Activated CD4-positive, alpha-beta T cell treated with anti-CD3 and anti-CD28 coated beads for 36 hours (primary cell): ENCODE results near the gene P2RX4. TPM values are rescaled to one million over a fixed set of nuclear protein-coding genes. Genes with fewer than 3 reads are reported as not detected.
"Not testable (repeated sequence)": the region's sequence is repeated elsewhere in the genome, so short reads cannot be mapped to it uniquely, and the experiment has no call there.

ENCODE experiments used
- ATAC-seq: fragments of 200-7000 bp; cut with Tn5 transposase; one replicate; pipeline ENCODE4 v1.10.0; 2021; ENCODE audit warnings: mild to moderate bottlenecking, moderate library complexity
- CTCF ChIA-PET: fragments of 350-600 bp; sonication (Branson Sonifier 250); formaldehyde crosslinking; loops from one replicate; lab custom pipeline; 2021; ENCODE audit warnings: antibody characterized with exemption; lab: Charles Lee
- POLR2A ChIA-PET: fragments of 350-600 bp; sonication (Branson Sonifier 250); formaldehyde crosslinking; loops from one replicate; lab custom pipeline; 2021; ENCODE audit warnings: antibody characterized with exemption, inconsistent platforms; lab: Charles Lee
- DNase-seq: peaks from one replicate; pipeline ENCODE4 v3.0.0-alpha.2; 2020
- H3K27ac Mint-ChIP-seq: one replicate; pipeline ENCODE4 v1.8.0; 2021; ENCODE audit warnings: mixed read lengths
- H3K27me3 Mint-ChIP-seq: one replicate; pipeline ENCODE4 v1.8.0; 2021; ENCODE audit warnings: mixed read lengths
- H3K36me3 Mint-ChIP-seq: one replicate; pipeline ENCODE4 v1.8.0; 2021; ENCODE audit warnings: low read depth, mixed read lengths
- H3K4me1 Mint-ChIP-seq: one replicate; pipeline ENCODE4 v1.8.0; 2021; ENCODE audit warnings: mixed read lengths
- H3K4me3 Mint-ChIP-seq: one replicate; pipeline ENCODE4 v1.8.0; 2021; ENCODE audit warnings: mild to moderate bottlenecking, moderate library complexity, mixed read lengths
- H3K9me3 Mint-ChIP-seq: one replicate; pipeline ENCODE4 v1.8.0; 2021; ENCODE audit warnings: low read depth, mixed read lengths
- intact Hi-C, 2 experiments: fragments of 100-400 bp; cut with DNase I in 1 of 2; cut with micrococcal nuclease in 1 of 2; formaldehyde crosslinking; loops; one replicate each; pipeline versions ENCODE4 v1.14.2 to v1.15.1; 2022 to 2024; cut with DNase I, micrococcal nuclease
- total RNA-seq, 2 experiments: library from RNA; stranded (reverse); gene quantifications; one replicate each; pipeline ENCODE4 v1.2.3, GENCODE V29; 2021

The P2RX4 gene
- total RNA-seq, 2 experiments from 2014 or later, result 21.2 to 21.6 TPM

DNA sequence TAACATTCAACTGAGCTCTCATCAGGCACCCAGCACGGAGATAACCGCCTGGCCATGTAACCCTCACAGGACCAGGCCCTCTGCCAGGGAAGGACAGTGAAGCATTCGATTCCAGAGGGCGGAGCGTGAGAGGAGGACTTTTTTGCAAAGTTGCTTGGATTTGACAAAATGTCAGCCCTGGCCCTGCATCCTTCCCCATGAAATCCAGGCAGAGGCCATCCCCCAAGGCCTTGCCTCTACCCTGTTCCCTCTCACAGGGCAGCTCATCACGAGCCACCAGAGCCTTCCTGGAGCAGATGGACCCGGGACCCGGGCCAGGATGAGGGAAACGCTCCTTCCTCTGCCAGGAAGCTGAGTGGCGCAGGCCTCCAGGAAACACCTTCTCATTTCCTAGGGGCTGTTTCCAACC is 69.6 kb downstream of the P2RX4 start:
- intact Hi-C loops, result no loop called here
- Mint-ChIP-seq H3K36me3 (peaks cover 20% of the 10 kb centered on the region), H3K9me3 (no peaks in the 10 kb centered on the region), H3K27me3 (no peaks in the 10 kb centered on the region), H3K4me1 (peaks cover 11% of the 10 kb centered on the region), H3K27ac (no peak overlapping the region), H3K4me3 (no peak overlapping the region)
- ATAC-seq, result no peak
- DNase-seq, result no peak
- POLR2A ChIA-PET, result interaction anchor here (0.7 kb wide), 1 partner anchor 10 kb away, joined by 3 read pairs; no protein-coding TSS in a partner anchor
- CTCF ChIA-PET, result interaction anchor here (0.6 to 0.7 kb wide), 2 partner anchors 22 to 32 kb away, joined by 3 read pairs; no protein-coding TSS in a partner anchor

DNA sequence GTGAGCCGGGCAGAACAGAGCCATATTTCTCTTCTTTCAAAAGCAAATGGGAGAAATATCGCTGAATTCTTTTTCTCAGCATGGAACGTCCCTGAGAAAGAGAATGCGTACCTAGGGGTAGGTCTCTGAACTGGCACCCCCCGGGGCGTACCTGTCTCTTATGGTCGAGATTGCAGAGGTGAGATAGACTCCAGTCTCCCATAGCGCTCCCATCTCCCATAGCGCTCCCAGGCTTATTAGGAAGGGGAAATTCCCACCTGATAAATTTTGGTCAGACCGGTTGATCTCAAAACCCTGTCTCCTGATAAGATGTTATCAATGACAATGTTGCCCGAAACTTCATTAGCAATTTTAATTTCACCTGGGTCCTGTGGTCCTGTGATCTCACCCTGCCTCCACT is 70.6 kb downstream of the P2RX4 start:
- H3K27ac Mint-ChIP-seq, H3K27me3 Mint-ChIP-seq, H3K9me3 Mint-ChIP-seq, H3K4me3 Mint-ChIP-seq, POLR2A ChIA-PET, DNase-seq, intact Hi-C loops, CTCF ChIA-PET, ATAC-seq: not testable (repeated sequence)
- H3K36me3 Mint-ChIP-seq, result peaks cover 16% of the 10 kb centered on the region
- H3K4me1 Mint-ChIP-seq, result peaks cover 11% of the 10 kb centered on the region

DNA sequence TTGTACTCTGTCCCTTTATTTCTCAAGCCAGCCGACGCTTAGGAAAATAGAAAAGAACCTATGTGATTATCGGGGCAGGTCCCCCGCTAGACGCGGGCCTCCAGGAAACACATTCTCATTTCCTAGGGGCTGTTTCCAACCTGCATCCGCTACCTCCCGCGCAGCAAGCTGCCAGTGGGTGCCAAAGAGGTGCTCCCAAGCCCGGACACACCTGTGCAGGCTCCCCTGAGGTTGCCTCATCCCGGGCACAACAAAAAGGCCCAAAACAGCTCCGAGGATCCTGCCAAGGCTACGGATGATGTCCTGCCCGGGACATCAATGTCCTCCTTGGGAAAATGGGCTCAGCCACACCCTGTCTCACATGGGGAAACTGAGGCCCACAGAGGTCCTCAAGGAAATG is 71.2 kb downstream of the P2RX4 start:
- intact Hi-C loops, result not testable (repeated sequence)
- H3K36me3 Mint-ChIP-seq, result peaks cover 17% of the 10 kb centered on the region

DNA sequence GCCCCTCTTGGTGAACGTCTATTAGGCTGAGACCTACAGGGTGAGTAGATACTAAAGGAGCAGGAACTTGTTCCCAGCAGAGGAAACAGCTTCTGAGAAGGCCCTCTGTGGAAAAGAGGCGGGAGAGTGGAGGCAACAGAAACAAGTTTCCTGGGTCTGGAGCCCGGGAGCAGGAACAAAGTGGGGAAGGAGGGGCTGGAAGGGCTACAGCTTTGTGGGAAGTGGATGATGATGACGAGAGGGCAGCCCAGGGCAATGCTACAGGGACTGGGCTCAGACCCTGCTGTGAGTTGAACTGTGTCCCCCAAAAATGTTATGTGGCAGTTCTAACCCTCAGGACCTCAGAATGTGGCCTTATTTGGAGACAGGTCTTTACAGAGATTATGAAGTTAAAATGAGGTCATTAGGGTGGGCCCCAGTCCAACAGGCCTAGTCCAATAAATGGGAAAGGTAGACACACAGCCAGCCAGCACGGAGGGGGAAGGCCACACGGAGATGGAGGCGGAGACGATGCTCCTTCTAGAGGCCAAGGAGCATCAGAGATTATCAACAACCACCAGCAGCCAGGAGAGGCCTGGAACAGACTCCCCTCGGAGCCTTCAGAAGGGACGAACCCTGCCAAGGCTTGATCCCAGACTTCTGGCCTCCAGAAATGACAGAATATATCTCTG is 72.3 kb downstream of the P2RX4 start:
- ATAC-seq (no peak), DNase-seq (no peak)
- Mint-ChIP-seq H3K27ac (no peak overlapping the region), H3K9me3 (no peaks in the 10 kb centered on the region), H3K36me3 (peaks cover 10% of the 10 kb centered on the region), H3K4me3 (no peak overlapping the region), H3K27me3 (no peaks in the 10 kb centered on the region), H3K4me1 (peaks cover 5% of the 10 kb centered on the region)
- intact Hi-C loops, result no loop called here
- CTCF ChIA-PET, result no interaction called here
- POLR2A ChIA-PET, result no interaction called here

More for the DNA sequence above, 71.2 kb downstream of the P2RX4 start:
- H3K4me3 Mint-ChIP-seq, H3K27ac Mint-ChIP-seq, ATAC-seq, CTCF ChIA-PET, H3K9me3 Mint-ChIP-seq, DNase-seq, H3K27me3 Mint-ChIP-seq, POLR2A ChIA-PET: not testable (repeated sequence)
- H3K4me1 Mint-ChIP-seq, result peaks cover 11% of the 10 kb centered on the region

DNA sequence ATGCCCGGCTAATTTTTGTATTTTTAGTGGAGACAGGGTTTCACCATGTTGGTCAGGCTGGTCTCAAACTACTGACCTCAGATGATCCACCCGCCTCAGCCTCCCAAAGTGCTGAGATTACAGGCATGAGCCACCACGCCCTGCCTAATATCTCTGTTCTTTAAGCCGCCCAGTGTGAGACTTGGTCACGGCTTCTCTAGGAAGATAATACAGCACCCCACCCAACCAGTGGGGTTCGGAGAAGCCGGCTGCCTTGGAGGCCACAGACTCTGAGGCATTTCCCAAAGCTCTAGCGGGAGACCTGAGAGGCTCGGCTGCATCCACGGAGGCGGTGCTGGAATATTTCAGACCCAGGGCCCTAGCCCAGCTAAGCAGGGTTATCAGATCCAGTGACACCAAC is 73.0 kb downstream of the P2RX4 start:
- H3K36me3 Mint-ChIP-seq, H3K4me1 Mint-ChIP-seq, H3K9me3 Mint-ChIP-seq, POLR2A ChIA-PET, intact Hi-C loops, CTCF ChIA-PET, H3K27ac Mint-ChIP-seq, ATAC-seq, DNase-seq, H3K4me3 Mint-ChIP-seq, H3K27me3 Mint-ChIP-seq: not testable (repeated sequence)

DNA sequence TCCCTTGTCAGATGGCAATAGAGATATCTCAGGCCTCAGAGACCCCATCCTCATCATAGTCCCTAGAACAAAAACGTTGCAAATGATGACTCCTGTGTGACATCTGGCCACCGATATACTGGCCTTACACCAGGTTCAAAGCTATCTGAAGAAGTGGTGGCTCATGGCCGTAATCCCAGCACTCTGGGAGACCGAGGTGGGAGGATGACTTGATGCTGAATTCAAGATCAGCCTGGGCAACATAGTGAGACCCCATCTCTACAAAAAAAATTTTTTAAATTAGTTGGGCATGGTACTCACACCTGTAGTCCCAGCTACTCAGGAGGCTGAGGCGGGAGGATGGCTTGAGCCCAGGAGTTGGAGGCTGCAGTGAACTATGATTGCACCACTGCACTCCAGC is 73.5 kb downstream of the P2RX4 start:
- ATAC-seq, result no peak

More for the DNA sequence above, 73.5 kb downstream of the P2RX4 start:
- intact Hi-C loops, result no loop called here
- peaks cover 3% of the 10 kb centered on the region for H3K4me1 Mint-ChIP-seq
- H3K9me3 Mint-ChIP-seq, result no peaks in the 10 kb centered on the region
- H3K27ac Mint-ChIP-seq, result no peak overlapping the region
- H3K36me3 Mint-ChIP-seq, result peaks cover 7% of the 10 kb centered on the region
- no peak overlapping the region for H3K4me3 Mint-ChIP-seq
- no peaks in the 10 kb centered on the region for H3K27me3 Mint-ChIP-seq
- CTCF ChIA-PET, result no interaction called here
- DNase-seq, result no peak
- POLR2A ChIA-PET, result no interaction called here

Other genes starting within 250 kb of the P2RX4 start
- not detected for gene HNF1A, start 231.6 kb upstream of the P2RX4 start, total RNA-seq
- gene C12orf43, start 193.6 kb upstream of the P2RX4 start, total RNA-seq, result 10 to 100 TPM; 22.8 to 23.8 TPM
- gene OASL, start 170.9 kb upstream of the P2RX4 start, total RNA-seq, result 10 to 100 TPM; 13.9 to 19.6 TPM
- gene P2RX7, start 77.3 kb upstream of the P2RX4 start, total RNA-seq, result 1 to 10 TPM; 5.0 to 6.6 TPM
- 10 to 100 TPM; 24.2 to 30.3 TPM for gene CAMKK2, start 86.6 kb downstream of the P2RX4 start, total RNA-seq
- 100 to 1,000 TPM; 113 to 118 TPM for gene ANAPC5, start 142.3 kb downstream of the P2RX4 start, total RNA-seq
- 10 to 100 TPM; 64.2 to 75.7 TPM for gene RNF34, start 190.0 kb downstream of the P2RX4 start, total RNA-seq